NCI-H1417 (cell line): ENCODE data around the gene RHOBTB3.
"Not testable (repeated sequence)": the region's sequence is repeated elsewhere in the genome, so short reads cannot be mapped to it uniquely, and the experiment has no call there.

ENCODE experiments used
- DNase-seq, 3 experiments: peaks; one replicate each; lab custom pipeline; 2025; lab: John Stamatoyannopoulos, UW

RHOBTB3 gene

DNA sequence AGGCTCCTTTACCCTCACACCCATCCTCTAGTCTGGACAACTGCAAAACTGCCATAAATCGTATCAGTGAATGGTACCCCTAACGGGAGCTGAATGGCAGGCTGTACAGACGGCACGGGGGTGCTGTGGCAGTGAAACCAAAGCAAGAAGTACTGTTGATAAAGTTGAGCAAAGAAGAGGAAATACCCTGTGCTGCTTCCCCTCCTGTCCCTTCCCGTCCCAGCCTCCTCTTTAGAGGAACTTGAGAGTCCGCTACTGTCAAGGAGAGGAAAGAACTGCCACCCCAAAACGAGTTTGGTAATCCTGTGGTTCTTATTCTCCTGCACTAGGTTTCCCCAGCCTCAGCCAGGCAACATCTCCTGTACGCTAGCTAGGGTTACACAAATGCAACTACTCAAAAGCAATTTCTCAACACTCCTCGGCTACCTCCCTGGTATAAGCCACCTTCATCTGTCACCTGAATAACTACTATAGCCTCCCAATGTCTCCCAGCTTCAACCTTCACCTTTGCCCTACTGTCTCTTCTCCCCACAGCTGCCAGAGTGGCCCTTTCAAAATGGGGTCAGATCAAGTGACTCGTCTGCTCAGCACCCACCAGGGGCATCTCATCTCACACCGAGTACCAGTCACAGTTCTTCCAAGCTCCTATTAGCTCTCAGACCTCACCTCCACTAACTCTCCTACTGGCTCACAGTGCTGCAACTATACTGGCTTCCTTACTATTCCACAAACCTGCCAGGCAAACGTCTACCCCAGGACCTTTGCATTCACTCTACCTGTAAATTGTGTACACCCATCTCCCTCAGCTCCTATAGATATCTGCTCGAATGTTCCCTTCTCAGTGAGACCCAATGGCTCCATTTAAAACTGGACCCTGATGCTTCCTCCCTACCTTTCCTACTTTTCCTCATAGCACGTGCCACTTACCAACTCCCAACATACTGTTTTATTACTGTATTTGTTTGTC lies 87.3 kb downstream of the RHOBTB3 start:
- DNase-seq, result no peak

DNA sequence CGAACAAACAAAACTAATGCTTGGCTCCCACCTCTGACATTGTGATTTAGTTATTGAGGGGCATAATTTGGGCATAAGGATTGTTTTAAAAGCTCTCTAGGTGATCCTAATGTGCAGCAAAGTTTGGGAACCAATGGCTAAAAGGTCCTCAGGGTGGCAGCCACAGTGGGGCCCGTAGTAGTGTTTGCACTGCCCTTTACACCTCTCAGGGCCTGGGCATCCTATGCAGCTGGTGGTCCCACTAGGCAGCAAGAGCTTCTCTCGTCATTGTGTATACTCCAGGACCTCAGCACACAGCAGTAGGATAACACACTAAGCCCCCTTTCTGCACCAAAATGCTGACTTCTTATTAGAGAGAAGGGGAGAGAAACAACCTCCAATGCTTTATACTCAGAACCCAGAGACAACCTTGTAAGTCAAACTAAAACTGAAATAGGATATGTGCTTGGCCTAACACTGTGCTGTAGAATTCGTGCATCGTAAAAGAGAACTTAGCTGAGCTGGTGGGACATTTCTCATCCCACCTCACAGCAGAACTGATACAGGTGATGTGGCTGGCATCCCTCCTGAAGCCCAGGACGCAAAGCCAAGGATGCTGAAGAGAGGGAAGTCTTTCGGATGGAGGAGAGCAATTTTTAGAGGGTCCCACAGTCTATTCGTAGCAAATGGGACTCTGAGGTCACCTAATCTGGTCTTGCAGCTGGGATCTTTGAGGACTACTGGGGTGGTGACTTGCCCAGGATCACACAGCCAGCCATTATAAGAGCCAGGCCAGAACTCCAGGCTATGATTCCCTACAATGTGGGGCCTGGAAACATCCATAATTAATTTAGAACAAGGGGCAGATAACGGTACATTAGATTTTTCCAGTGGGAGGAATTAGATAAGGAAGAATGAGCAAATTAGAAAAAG lies 90.2 kb downstream of the RHOBTB3 start:
- DNase-seq, result no peak

DNA sequence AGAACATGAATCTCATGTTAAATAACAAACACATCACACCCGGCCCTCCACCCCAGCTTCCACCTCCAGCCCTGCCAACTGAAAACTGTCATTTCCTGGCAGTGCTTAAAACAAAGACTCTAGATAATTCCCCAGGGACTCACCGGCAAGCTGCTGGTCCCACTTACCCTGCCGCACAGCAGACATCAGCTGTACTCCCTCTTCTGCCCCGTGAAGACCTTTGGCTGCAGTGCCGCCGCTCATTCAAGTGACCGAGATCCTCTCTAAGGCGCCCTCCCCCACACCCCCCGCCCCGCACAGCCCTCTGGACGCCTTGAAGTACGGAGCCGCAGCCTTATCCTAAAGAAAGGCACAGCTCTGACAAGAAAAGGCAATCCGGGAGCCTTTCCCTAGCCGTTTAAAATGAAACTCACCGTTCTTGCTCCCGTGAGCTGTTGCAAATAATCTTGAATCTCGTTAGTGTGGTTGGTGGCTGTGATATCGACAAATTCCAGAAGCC lies 91.0 kb downstream of the RHOBTB3 start:
- peak; percentile 45 to 69 (median 67) for DNase-seq

DNA sequence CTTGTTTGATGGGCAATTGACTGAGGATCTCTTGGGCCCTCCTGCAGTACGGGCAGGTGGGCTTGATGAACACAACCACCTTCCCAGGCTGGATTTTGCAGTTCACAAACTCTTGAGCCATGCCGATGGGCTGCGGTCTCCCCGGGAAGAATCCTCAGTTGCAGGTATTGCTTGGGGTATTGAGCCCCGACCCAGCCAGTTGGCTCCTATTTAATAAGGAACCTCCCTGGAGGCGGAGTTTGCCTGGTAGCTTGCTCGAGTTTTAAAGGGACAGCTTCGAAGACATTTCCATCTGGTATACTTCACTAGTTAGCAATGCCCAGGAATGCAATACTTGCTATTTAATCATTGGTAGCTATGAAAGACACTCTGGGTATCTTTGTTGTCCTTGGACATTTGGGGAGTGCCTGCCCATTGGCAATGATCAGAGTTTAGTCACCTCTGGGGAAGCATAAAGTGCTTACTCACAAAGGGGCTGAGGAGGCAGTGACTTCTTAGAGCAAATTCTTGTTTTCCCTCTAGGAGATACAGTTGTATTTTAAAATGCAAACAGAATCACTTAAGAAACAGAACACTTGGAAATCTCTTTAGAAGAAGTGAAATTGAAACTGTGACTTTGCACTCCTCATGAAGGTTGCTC lies 91.5 kb downstream of the RHOBTB3 start, which contains the start of gene GLRX:
GLRX (minus strand) TSS at position 185 of the 640 bp plus-strand sequence; CDS start at position 121, 64 bp downstream.
- peak; percentile 63 to 68 (median 67) for DNase-seq

DNA sequence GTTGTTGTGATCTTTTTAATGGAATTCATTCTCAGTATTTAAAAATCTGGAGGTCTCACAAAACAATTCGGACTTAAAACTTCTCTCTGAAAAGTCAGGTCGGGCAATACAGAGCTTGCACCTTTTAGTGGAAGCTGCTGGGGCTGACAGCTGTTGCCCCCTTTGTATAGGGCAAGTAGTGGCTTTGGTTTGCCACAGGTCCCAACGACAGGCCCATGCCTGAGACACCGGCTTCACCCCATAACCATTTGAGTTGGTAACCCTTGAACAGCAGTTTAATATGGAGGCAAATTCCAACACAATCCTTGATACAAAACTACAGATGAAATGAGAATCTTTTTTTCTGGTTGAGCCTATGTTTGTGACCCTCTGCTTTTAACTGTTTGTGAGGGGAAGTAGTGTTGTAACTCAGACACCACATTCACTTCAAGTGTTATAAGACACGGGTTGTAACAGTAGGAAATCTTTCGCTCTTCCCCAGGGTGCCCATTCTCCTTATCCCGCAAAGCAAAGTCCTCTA lies 92.1 kb downstream of the RHOBTB3 start:
- DNase-seq, result no peak

DNA sequence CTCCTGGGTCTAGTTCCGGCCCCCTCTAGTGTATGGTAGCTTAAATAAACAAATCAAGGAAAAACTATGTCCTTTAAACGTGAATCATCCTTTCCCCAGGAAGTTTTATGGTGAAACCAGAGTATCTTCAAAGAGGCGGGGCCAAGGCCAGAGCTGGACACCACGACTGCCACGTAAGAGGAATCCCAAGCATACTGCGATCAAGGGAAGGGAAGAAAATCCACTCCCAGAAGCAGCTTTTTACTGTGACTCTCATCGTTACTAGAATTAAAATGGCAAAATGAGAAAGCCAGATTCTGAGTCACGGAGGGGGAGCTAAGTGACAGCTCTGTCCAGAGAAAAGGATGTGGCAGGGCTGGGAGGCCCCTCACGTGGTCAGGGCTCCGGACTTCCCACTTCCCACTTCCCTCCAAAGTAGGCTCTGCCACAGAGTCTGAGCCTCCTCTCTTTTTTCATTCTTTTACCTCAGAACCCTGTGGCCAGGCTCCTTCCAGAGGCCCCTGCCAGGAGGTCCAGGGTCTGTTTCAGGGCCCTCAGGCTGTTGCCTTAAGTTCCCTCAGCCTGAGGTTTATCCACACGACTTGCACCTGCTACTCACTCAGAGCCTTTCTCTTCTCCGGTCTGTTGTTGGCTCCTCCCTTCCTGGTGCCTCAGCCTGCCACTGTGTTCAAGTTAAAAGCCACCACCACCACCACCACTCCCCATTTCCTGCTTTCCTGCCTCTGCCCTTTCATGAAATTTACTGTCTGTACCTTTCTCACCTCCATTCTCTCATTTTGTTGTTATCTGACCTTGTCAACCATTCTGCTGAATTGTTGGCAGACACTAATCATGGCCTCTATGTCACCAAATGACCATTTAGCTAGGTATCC lies 92.8 kb downstream of the RHOBTB3 start:
- DNase-seq, result no peak

DNA sequence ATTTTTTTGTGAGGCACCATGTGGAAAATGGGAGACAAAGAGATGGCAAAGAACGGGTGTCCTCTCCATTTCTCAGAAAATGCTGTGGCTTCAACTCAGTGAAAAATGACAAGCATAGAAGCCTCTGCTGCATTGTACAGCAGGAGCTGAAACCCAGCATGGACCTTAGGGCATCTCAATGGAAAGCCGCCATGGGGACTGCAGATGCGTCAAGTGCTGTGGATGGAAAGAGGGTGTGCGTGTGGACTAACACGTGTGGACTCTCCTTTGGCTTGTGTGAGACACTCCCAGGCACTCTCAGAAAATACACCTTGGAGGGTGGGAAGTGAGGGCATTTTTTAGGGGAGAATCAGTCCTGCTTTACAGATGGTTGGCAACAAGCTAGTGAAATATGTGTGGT lies 93.6 kb downstream of the RHOBTB3 start:
- DNase-seq, result no peak

DNA sequence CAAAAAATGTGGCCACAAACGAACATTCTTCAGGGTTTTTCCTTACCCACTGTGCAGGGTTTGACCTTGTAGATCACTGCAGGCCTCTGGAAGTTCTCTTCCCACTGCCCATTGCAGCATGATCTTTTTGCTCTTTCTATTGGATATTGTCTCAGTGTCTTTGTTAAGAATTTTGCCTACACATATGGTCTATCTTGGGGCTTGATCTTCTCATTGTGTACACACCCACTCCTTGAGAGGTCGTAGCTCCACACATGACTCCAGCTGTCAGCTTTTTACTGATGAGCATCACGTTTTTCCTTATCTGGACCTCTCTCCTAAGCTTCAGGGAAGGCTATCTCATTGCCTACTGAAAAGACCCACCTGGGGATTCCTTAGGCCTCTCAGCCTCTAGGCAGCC lies 94.4 kb downstream of the RHOBTB3 start:
- no peak for DNase-seq

DNA sequence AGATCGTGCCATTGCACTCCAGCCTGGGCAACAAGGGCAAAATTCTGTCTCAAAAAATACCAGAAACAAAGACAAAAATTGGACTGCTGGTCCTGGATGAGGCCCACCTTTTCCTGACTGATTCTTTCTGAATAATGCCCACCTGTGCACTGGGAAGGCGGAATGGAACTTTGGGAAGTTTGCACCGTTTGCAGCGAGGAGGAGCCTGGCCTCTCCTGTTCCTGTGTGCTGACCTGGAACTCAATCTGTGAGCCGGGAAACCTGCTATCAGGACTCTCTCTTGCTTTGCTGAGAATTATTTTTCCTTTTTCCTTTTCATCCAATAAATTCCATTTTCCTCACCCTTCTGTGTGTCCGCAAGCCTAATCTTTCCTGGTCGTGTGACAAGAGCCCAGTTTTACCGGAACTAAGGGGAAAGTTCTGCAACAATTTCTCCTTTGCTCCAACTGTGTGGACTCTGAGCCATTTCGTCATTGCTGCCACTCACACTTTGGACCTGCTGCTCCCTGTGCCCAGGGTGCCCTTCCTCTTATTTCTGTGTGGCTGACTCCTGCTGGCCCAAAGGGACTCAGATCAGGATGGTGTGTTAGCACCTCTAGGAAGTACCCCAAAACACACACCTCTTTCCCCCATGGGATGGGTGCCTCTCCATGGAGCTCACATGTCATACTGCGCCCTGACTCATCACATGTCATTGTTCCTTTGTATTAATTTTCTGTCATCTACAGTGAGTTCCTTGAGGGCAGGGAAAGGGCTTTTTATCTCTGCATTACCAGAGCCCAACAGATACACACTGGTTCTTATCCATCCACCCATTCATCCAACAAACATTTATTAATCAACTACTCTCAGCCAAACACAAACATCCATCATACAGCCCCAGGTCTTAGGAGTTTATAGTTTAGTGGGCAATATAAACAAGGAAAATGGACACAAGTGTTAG lies 96.1 kb downstream of the RHOBTB3 start:
- DNase-seq, result no peak

DNA sequence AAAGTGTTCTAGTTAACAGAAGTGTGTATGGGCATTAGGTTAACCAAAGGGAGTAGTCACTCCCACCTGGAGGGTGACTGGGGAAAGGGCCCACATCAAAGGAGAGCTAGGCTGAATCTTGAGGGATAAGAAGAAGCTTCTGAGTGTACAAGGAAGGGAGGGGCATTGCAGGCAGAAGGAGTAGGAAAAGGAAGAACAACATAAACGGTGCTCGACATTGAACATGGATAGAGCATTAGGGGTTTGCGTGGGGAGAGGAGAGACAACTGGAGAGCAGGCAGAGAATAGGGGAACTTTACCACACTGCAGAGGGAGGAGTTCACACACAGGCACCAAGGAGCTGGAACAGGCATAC lies 96.7 kb downstream of the RHOBTB3 start:
- no peak for DNase-seq

DNA sequence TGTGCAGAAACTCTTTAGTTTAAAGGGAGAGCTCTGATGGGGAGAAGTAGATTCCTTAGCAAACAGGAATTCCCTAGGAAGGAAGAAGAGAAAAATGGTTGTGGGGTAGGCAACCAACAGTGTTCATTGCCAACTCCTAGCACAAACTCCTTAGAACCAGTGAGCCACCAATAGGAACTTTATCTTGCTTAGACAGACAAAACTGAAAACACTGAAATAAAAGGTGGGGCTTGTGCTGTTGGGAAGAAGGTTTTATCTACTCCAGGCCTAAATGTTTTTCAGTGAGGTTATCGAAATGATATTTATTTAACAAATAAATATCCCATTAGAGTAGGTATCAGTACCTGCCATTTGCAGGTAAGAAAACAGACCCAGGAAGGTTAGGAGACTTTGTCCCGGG lies 99.1 kb downstream of the RHOBTB3 start:
- DNase-seq, result no peak

DNA sequence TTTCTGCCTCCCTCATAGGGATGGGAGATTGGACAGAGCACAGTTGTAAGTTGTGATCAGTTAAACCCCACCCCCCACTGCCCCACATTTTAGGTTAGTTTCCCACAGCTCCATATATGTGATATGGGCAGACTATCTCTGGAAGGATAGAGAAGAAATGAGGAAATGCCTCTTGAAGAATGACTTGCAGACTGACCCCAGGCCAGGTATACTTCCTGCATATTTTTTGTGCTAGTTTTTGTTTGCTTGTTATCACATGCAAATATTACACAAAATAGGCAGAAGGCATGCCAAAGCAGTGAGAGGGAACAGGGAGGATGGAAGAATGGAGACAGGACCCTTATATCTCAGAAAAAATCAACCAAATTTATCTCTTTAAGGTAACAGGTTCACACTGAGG lies 101.5 kb downstream of the RHOBTB3 start:
- no peak for DNase-seq

DNA sequence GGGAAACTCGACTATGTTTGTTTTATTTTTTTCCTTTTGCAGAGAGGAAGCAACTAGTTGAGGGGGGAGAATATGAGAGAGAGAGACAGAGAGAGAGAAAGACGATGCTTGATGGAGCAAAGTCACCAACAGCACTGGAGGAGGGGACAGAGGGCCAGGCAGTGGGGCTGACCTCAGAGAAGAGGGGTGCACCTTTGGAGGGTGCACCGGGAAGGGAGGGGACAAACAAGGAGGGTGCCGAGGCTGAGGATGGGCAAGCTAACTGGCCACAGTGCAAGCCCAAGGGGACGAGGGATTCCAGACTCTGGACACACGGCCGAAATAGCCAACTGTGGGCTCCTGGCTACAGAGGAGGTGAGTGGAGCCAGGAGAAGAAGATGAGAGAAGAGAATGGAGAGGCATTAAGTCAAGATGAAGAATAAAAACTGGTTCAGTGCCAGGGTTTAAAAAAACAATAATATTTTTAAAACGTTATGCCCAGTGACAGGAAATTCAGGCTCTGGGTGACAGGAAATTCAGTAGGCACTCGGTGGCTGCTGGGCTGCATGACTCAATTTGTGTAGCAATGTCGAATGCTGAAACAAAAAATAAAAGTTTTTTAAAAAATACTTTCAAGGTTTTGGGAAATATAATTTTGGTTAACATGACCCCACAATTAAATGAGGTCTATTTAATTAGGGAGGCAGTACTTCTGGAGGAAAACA lies 104.7 kb downstream of the RHOBTB3 start:
- DNase-seq, result no peak

DNA sequence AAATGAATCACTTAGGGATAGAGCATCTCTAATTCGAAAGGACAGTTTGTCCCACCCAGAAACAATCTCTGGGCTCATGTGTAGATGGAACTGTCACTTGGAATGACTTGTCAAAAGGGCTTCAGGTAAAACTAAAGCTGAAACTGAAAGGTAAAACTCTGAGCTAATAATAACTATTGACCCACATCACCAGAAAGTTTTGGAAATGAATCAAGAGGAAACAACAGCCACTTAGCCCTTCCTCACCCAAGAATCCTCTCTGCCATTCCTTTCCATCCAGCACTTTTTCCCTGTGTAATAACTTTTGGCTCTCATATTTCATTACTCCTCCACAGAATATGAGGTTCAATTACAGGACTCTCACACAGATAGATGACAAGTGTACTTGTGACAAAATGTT lies 105.4 kb downstream of the RHOBTB3 start:
- DNase-seq, result no peak

DNA sequence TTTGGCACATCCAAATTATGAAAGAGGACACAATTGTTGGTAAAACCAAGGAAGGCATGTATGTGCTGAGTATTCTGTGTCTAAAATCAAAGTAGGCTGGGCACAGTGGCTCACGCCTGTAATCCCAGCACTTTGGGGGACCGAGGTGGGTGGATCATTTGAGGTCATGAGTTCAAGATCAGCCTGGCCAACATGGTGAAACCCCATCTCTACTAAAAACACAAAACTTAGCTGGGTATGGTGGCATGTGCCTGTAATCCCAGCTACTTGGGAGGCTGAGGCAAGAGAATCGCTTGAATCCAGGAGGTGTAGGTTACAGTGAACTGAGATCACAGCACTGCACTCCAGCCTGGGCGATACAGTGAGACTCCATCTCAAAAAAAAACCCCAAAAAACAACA lies 105.8 kb downstream of the RHOBTB3 start:
- not testable (repeated sequence) for DNase-seq

DNA sequence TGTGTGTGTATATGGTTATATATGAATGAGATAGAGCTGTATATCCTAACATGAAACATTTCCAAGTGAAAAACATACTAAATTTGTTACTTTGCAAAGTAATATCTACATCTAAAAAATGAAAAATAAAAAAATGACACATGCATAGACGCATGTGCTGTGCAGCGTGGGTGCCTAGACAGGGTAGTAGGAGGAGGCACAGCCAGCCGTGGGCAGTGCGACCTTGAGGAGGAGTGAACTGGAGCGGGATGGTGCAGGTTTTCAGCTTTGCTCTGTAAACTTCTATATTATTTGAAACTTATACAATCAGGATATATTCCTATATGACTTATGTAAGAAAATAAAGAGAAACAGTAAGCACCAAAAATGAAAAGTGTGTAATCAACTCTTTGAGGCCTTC lies 106.4 kb downstream of the RHOBTB3 start:
- DNase-seq, result no peak

DNA sequence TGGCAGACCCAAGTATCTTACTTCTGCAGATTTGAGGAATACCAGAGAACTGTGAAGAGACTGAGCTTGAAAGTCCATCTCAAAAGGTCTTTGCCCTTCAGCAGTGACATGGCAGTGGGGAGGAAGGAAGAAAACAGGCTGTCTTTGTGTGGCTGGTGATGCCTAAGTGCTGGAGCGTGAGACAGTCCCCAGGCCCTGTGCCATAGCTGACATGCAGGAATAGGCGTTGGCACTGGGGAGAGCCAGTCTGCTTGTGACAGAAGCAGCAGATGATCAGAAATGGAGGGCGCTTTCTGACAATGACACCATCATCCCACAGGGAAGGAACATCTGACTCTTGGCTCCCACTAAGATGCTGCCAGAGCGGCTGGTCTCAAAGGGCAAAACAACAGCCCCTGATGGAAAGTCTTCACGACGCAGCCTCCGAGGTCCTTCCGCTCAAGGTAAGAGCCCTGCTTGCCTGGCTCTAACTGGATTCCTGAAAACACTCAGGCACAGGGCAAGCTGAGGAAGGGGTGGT lies 106.9 kb downstream of the RHOBTB3 start:
- DNase-seq, result no peak

DNA sequence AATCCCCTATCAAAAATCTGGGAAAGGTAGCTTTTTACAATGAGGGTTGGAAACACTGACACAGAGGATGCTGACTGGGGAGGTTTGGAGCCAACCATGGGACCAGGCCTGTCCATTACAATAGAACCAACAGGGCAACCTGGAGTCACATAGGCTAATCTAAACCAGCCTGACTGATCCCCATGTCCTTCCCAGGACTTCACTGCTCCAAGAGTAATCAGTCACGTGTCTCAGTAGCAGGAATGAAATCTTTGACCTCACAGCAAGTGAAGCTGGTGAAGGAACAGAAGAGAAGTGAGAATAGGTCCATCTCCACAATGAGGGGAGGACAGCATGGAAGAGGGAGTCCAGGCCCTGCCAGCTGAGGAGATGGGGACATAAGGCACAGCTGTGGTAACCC lies 107.4 kb downstream of the RHOBTB3 start:
- DNase-seq, result no peak

DNA sequence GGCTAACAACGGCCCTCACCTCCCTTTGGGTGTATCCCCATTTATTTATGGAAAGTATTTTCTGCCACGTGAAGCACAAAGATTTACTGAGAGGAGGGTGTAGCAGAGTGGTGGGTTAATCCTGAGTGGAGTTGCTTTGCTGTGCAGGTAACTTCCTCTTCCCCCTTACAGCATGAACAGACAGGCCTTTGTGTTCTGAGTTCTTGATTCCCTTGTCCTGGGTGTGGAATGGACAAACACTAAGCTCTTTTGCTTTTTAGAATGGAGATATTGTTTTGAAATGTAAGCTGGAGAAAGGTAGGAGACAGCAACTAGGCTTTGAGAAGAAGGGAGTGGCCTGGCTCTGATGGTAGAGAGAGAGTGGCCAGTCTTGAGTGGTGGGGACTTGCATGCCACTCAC lies 108.5 kb downstream of the RHOBTB3 start:
- no peak for DNase-seq
